GM19025 (cell line): ENCODE results near the gene CALML3.
"Not testable (repeated sequence)": the region's sequence is repeated elsewhere in the genome, so short reads cannot be mapped to it uniquely, and the experiment has no call there.

ENCODE experiments used
- ATAC-seq: cut with Tn5 transposase; IDR thresholded peaks from one replicate; pipeline ENCODE4 v1.9.1; 2021; ENCODE audit warnings: mild to moderate bottlenecking, low read depth, moderate library complexity; ENCODE audit not compliant: unreplicated experiment

Gene CALML3

DNA sequence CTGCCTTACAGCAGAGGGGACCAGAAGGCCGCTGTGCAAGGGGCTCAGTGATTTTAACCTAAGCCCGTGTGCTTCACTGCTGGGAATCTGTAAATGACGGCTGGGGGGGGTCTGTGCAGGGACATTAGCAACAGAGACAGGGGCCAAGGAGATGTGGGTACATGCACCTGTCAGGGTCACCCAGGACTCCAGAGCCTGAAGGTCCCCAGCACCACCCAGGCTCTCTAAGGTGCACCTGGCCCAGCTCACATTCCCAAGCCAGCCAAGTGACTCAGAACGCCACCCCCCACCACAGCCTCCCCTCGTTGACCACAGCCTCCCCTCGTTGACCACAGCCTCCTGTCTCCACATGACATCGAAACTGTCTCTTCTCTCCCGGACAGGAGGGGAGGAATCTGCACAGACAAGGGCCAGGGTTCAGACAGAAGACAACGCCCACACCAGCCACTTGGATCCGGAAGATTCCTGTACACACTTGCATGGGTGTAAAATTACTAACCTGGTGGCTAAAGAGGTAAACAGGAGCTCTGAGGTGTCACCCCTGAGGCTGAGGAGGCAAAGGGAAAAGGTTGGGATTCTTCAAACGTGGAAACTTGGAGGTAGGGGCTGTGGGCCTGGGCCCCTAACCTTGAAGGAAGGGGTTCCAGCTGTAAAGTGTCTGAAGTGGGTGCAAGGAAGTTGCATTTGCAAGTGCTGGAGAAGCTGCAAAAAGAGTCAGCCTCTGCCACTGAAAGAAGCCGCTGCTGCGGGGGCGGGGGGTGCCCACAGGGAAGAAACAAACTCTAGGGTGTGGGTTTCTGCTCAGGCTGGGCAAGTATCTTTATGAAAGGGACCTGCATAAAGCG lies 27.0 kb downstream of the CALML3 start:
- ATAC-seq, result no peak

DNA sequence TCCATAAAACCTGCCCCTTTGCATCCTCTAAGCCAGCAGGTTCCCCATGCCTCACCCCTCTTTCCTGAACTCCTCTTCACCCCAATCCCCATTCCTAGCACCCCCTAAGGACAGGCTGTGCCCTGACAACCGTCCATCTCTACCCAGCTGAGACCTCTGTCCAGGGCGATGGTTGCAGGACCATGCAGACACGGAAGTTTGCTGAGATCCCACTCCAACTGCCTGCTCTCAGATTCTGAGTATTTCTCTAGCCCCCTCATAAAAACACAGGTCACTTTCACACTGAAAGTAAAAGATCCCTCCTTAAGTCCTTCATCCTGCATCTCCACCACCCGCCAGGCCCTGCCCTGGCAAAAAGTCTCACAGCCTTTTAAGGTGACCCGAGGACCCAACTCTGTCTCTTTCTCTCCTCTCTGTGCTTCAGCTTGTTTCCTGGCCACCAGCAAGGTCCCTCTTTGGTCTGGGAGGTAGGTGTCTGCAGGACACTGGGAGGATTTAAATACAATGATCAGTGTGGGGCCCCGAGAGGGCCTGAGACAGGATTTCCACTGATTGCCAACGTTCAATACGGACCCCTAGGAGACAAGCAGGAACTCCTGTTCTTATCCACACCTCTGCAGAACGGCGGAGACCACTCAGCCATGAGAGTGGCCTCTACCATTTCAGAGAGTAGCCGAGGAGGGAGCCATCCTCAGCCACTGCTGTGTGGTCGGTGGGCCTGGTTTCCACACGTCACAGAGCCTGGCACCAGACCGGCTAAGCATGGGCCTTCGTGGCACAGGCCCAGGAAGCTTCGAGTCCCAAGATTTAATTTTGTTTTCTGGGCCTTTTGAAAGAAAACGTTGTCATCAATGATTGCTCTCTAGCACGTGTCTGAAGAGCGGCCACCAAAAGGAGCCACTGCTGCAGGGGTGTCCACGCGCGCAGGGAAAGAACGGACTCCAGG lies 27.9 kb downstream of the CALML3 start:
- no peak for ATAC-seq

- no peak for ATAC-seq
Observed at GRCh38 chr10:5553400-5554170, 28.8 kb downstream of the CALML3 start.

DNA sequence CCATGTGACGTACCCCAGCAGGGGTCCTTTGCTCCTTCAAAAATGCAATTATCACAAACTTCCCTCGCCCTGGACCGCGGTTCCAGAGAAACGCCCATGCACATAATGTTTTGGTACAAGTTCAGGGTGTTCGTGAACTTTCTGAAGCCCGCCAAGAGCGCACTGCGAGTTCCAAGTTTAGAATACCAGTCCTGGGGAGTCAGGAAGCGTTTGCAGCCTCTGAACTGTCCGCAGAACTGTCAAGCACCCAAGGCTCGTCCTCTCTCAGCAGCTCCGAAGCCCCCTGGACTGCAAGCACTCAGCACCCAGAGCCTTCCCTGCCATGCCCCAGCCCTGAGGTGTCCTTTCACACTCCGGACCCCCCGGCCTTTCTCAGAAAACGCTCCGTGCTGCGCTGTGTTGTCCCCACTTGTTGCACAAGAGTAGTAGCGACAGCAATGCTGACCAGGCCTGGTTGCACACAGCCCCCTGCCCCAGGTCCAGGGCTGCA lies 30.3 kb downstream of the CALML3 start:
- ATAC-seq, result no peak

- no peak for ATAC-seq
Observed at GRCh38 chr10:5555881-5556280, 31.1 kb downstream of the CALML3 start.

- no peak for ATAC-seq
Observed at GRCh38 chr10:5556576-5556975, 31.8 kb downstream of the CALML3 start.

DNA sequence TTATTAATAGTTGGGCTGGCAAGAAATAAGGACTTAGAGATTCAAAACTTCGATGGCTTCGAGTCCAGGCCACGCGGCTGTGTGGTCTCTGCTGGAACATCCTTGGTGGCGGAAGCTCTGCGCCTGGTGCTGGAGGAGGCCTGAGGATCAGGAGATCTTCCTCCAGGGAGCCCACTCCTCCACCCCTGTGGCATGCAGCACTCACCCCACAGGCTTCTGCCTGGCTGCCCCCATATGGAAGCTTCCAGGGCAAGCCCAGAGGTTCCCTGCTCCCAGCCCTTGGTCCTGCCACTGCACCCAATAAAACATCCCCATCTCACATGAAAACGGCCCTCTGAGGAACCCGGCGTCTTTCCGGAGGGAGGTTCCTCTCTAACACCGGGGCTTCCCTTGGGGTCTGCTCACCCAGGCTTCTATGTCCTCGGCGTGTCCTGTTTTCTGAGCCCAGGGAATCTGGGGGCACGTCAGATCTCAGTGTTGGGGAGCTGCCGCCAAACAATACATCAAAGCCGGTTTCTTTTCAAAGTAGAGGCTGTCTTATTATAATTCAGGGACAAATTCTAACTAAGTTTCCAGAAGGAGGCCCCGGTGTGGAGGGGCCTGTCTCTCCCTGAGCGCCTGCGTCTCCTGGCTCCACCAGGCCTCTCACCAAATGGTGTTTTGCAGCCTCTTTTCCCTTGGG lies 32.4 kb downstream of the CALML3 start:
- ATAC-seq, result no peak

GRCh38 chr10:5557799-5558771 lies 33.3 kb downstream of the CALML3 start:
- ATAC-seq, result no peak

DNA sequence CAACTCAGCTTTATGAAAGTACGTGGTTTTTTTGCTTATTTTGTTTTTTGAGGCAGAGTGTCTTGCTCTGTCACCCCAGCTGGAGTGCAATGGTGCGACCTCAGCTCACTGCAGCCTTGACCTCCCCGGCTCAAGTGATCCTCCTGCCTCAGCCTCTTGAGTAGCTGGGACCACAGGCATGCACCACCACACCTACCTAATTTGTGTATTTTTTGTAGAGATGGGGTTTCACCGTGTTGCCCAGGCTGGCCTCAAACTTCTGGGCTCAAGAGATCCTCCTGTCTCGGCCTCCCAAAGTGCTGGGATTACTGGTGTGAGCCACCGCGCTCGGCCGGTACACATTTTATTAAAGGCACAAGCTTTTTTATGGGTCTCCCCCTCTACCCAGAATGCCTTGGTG lies 34.3 kb downstream of the CALML3 start:
- not testable (repeated sequence) for ATAC-seq

DNA sequence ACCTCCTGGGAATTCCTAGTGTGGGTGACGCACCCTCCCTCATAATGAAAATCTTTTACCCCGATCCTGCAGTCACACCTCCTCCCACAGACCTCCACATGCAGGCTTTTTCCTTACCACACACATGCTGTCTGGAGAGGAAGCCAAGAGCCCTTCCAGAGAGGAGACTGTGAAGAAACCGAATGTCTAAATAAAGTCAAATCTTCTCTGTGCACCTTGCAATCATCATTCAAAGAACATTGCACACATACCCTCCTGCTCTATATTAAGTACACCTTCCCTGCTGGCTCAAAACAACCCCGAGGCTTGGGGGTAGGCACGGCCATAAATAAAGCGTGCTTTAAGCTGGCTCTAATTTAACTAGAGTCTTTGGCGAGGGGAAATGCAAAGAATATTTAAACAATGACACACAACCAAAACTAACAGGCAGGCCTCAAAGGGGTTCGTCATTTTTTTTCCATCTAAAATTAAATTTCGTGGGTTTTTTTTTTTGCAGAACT lies 34.9 kb downstream of the CALML3 start:
- no peak for ATAC-seq

DNA sequence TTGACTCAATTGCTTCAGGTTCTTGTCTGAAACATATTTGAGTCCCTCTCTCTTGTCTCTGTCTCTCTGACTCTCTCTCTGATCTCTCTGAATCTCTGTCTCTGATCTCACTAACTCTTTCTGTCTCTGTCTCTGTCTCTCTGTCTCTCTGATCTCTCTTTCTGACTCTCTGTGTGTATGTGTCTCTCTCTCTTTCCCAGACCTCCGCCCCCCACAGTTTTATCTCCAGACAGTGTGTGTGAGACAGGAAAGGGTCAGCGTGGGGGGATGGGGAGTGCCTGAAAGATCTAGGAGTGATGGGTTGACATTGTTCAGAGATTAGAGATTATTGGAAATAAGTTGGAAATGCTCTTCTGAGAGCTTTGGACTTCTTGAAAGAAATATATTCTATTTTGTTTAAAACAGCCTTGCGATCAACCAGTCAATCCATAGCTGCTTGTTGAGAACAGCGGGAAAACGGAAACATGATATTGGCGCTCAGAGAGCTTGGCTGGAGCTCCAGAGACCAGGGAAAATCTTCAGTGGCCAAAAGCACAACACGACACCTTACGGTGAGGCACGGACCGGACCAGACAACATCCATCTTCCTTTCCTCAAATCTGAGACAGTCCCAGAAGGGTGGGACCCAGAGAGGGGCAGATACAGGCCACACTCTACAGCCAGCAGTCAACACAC lies 35.5 kb downstream of the CALML3 start:
- ATAC-seq, result no peak

- no peak for ATAC-seq
Observed at GRCh38 chr10:5560817-5561703, 36.3 kb downstream of the CALML3 start.

- ATAC-seq, result no peak
Observed at GRCh38 chr10:5561704-5562645, 37.2 kb downstream of the CALML3 start.

- no peak for ATAC-seq
Observed at GRCh38 chr10:5563321-5563961, 38.7 kb downstream of the CALML3 start.

GRCh38 chr10:5563991-5564536 lies 39.3 kb downstream of the CALML3 start:
- ATAC-seq, result no peak
